Hippocampal formation (tissue), 2 donors: ENCODE measurements around the gene MKS1.

Source experiments
- DNase-seq, 2 donors: peaks; one replicate each; lab custom pipeline; 2025; lab: John Stamatoyannopoulos, UW

MKS1 gene

GRCh38 chr17:58219007-58219788 lies at the start of gene MKS1:
Gene MKS1 (minus strand): TSS chr17:58219255. CDS start chr17:58219230, 25 bp downstream.
- DNase-seq, result peak; percentile 90 to 91

DNA sequence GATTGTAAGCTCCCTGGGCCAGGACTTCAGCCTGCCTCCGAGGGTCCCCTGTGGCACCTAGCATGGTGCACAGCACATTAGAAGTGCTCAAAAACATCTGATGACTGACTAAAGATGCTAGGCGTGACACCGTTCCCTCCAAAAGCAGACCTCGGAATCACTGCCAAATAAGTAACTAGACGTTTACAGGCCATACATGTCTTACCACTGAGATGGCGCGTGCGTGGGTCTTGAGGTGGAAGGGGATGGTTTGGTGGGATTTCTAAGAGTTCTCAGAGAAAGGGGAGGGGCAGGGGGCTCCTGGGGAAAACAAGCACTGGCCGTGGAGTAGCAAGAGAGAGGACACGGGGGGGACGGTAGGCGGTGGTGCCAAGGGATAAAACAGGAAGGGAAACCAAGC lies 49.3 kb upstream of the MKS1 start:
- DNase-seq, result no peak

DNA sequence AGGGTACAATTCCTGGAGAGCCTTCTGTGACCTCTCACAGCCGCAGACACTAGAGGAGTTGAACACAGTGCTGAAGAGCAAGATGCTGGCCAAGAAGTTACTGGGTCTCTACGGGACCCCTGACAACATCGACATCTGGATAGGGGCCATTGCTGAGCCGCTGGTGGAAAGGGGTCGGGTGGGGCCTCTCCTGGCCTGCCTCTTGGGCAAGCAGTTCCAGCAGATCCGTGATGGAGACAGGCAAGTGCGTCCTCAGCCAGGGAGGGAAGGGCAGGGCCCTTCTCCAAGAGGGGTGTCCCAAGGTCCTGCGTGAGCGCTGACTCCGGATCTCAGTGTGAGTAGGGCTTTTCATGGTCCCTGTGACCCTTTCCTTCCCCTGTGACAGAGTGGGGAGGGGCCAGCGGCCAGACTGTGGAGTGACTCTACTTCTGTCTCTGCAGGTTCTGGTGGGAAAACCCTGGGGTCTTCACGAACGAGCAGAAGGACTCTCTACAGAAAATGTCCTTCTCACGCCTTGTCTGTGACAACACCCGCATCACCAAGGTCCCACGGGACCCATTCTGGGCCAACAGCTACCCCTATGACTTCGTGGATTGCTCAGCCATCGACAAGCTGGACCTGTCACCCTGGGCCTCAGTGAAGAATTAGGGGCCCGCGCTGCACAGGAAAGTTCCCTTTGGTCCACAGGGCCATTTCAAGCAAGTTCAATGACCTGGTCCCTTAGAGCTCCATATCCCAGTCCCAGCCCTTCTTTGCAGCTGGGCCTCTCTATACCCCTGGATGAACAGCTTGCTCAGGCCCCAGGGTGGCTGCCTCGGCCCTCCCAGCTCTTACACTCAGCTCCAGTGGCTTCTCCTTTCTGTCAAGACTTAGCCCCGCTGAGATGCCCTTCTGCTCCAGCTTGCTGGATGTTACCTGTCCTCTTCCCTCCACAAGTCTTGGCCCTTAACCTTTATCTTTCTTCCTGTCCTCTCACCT lies 48.6 kb upstream of the MKS1 start:
- no peak for DNase-seq

DNA sequence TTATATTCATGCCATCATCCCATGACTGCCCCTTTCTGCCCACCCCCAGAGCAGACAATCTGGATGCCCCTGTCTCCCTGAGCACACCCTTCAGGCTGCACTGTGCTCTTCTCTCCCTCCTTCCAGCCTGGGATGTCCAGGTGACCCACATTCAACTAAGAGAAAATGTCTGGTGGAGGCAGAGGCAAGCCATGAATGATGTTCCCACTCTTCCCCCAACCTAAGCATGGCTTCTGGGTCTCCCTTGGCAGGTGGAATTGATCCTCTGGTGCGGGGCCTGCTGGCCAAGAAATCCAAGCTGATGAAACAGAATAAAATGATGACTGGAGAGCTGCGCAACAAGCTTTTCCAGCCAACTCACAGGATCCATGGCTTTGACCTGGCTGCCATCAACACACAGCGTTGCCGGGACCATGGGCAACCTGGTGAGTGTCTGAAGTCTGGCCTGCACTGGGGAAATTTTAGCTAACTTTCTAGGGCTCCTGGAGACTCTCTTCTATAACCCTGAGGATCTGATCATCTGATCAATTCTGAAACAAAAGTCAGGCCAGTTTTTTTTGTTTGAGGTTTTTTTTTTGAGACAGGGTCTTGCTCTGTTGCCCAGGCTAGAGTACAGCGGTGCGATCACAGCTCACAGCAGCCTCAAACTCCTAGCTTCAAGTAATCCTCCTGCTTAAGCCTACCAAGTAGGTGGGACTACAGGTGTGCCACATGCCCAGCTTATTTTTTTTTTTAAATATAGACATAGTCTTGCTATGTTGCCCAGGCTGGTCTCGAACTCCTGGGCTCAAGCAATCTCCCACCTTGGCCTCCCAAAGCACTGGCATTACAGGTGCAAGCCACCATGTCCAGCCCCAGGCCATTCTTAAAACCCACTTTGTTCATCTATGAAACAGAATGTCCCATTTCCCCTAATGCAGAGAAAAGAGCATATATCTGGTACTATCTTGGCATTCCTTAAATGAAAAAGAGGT lies 47.1 kb upstream of the MKS1 start:
- DNase-seq, result no peak

DNA sequence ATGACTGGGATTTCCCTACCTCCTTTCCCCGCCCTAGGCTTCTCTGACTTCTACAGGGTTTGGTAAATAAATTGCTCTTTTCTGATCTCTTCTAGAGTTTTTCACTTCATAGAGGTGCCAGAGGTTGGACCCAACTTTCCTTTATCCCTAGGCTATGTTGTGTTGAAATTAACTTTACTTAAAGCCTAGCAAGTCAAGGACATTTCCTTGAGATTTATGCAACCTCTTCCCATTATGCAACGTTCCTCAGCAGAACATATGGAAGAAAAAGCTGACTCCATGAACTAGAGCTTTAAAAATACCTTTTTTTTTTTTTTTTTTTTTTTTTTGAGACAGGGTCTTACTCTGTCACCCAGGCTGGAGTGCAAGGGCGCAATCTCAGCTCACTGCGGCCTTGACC lies 46.2 kb upstream of the MKS1 start:
- DNase-seq, result no peak

DNA sequence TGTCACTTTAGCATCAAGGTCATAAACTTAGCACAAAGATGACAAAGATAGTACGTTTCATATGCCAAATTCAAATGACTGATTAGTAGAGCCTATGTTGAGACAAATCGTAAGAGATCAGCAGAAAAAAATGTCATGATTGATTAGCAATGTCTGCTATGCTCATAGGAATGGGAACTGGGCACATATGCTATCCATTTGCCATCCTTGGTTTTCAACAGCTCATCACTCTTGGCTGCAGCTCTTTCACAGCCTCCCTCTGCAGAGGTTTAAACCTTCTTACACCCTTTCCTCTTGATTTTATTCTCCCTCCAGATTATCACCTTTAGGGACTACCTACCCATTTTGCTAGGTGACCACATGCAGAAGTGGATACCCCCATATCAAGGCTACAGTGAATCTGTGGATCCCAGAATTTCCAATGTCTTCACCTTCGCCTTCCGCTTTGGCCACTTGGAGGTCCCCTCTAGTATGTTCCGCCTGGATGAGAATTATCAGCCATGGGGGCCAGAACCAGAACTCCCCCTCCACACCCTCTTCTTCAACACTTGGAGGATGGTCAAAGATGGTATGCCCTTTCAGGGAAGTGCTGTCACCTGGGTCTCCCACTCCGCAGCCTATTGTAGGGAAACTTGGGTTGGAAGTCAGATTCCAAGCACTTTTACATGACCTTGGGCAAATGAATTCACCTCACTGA lies 45.5 kb upstream of the MKS1 start:
- no peak for DNase-seq

GRCh38 chr17:58263773-58264172 lies 44.7 kb upstream of the MKS1 start:
- DNase-seq, result no peak

GRCh38 chr17:58262149-58262548 lies 43.1 kb upstream of the MKS1 start:
- DNase-seq, result no peak

GRCh38 chr17:58254803-58255202 lies 35.7 kb upstream of the MKS1 start:
- no peak for DNase-seq

- DNase-seq, result no peak
These were observed 34.0 kb upstream of the MKS1 start for GRCh38 chr17:58253082-58253481.

DNA sequence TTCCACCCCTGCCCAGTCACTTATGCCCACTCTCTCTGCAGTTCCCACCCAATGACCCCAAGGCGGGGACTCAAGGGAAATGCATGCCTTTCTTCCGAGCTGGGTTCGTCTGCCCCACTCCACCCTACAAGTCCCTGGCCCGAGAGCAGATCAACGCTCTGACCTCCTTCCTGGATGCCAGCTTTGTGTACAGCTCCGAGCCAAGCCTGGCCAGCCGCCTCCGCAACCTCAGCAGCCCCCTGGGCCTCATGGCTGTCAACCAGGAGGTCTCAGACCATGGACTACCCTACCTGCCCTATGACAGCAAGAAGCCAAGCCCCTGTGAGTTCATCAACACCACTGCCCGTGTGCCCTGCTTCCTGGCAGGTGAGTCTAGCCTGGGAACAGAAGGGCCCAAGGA lies 33.1 kb upstream of the MKS1 start:
- no peak for DNase-seq

GRCh38 chr17:58250344-58251011 lies 31.4 kb upstream of the MKS1 start:
- DNase-seq, result no peak

GRCh38 chr17:58249270-58250133 lies 30.4 kb upstream of the MKS1 start:
- DNase-seq, result peak; percentile 48 to 63

DNA sequence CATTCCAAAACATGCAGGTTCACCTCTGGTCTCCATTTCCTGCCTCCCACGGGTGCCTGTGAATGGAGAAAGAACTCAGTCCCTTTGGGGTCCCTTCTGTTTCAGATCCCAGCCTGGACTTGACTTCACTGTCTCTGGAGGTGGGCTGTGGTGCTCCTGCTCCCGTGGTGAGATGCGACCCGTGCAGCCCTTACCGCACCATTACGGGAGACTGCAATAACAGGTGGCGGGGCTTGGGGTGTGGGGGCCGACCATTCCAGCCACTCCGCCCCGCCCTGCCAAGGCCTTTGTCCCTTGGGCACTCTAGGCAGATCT lies 29.9 kb upstream of the MKS1 start:
- no peak for DNase-seq

- DNase-seq, result no peak
These were observed 28.7 kb upstream of the MKS1 start for GRCh38 chr17:58247511-58248363.

DNA sequence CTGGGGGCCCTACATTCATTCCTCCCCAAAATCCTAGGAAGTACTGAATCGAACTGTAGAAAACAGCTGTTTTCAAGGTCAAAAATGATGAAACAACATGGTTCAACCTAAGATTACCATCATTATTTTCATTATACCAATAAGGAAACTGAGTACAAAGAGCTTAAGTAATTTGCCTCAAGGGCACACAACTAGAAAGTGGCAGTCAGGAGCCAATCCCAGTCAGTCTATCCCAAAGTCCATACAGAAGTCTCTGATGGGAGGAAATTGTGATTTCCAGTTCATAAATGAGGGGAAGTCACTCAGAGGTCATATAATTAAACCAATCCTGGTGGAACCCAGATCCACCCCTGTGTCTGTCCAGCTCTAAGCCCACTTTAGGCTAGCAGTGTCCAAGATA lies 27.7 kb upstream of the MKS1 start:
- DNase-seq, result no peak

- no peak for DNase-seq
These were observed 27.2 kb upstream of the MKS1 start for GRCh38 chr17:58246104-58246740.

GRCh38 chr17:58245428-58246103 lies 26.5 kb upstream of the MKS1 start:
- no peak for DNase-seq
